Small intestine (tissue), 7 donors: Measurements from ENCODE around the gene CMKLR1. TPM values are rescaled to one million over a fixed set of nuclear protein-coding genes. Genes with fewer than 3 reads are reported as not detected.

Experiments used
- DNase-seq, 2 donors: peaks; one replicate each; pipeline versions ENCODE4 v3.0.0 to v3.0.0-alpha.2; 2013
- FAIRE-seq: peaks from 2 replicates; lab custom pipeline; 2012; peaks lifted over from hg19 to GRCh38; lab: Jason Lieb, UNC
- H3K27ac ChIP-seq, 3 donors: one replicate each; pipeline ENCODE4 v1.5.1; 2013; ENCODE audit warnings: low read length in 2 of 3, mild to moderate bottlenecking in 2 of 3, control low read depth in 1 of 3, inconsistent platforms in 1 of 3, low read depth in 1 of 3, moderate library complexity in 1 of 3
- H3K27me3 ChIP-seq, 3 donors: one replicate each; pipeline ENCODE4 v1.6.1; 2013; ENCODE audit warnings: low read length in 3 of 3, inconsistent platforms in 1 of 3; ENCODE audit not compliant: control insufficient read depth in 3 of 3, insufficient read depth in 3 of 3
- H3K36me3 ChIP-seq, 3 donors: one replicate each; pipeline ENCODE4 v1.6.1; 2013; ENCODE audit warnings: low read length in 3 of 3, inconsistent platforms in 1 of 3, low read depth in 1 of 3, mild to moderate bottlenecking in 1 of 3, moderate library complexity in 1 of 3; ENCODE audit not compliant: control insufficient read depth in 3 of 3, insufficient read depth in 2 of 3
- H3K4me1 ChIP-seq, 3 donors: one replicate each; pipeline ENCODE4 v1.6.1; 2013; ENCODE audit warnings: low read length in 2 of 3, inconsistent platforms in 1 of 3, low read depth in 1 of 3, mild to moderate bottlenecking in 1 of 3, moderate library complexity in 1 of 3; ENCODE audit not compliant: control insufficient read depth in 3 of 3, insufficient read depth in 2 of 3
- H3K4me3 ChIP-seq, 3 donors: one replicate each; pipeline ENCODE4 v1.5.1; 2013; ENCODE audit warnings: low read length in 3 of 3, control low read depth in 1 of 3, inconsistent platforms in 1 of 3, low read depth in 1 of 3, mild to moderate bottlenecking in 1 of 3, moderate library complexity in 1 of 3
- H3K9me3 ChIP-seq, 2 donors: one replicate each; pipeline ENCODE4 v1.6.1; 2013; ENCODE audit warnings: low read depth in 1 of 2, low read length in 1 of 2; ENCODE audit not compliant: control insufficient read depth in 2 of 2, insufficient read depth in 1 of 2
- WGBS, 3 donors: extraction: QIAGEN DNeasy Blood & Tissue Kit; methylation state at CpG; one replicate each; pipeline ENCODE4 v1.1.7; 2013; 5-methylcytosine and 5-hydroxymethylcytosine counted together
- polyA plus RNA-seq, 4 donors: library from polyadenylated mRNA; stranded (reverse) in 3 of 4; unstranded in 1 of 4; fragments of 200-250 nt in 3 of 4; fragments of 120-200 nt in 1 of 4; gene quantifications; one replicate each; pipeline versions ENCODE4 v1.2.1 to v1.2.3, GENCODE V29; 2013
- donor health status: healthy with polysubstance abuse.
- donor health status: control.
- donor health status: control.
- donor health status: Bipolar disorder and iron deficiency.
- donor health status: healthy.

Gene CMKLR1
- polyA plus RNA-seq, 4 donors, result 1.1 to 5.5 (median 2.6) TPM

- Histone ChIP-seq H3K4me3 (no peak overlapping the region), H3K27me3 (no peaks in the 10 kb centered on the region), H3K36me3 (no peaks in the 10 kb centered on the region), H3K27ac (no peak overlapping the region), H3K4me1 (peaks cover 0 to 7% (median 0%) of the 10 kb centered on the region in 3 donors), H3K9me3 (no peaks in the 10 kb centered on the region)
- DNase-seq (no peak), FAIRE-seq (no peak)
- WGBS, 3 donors, result 57 to 80% (median 69%) methylated on average over 4 of the region's 4 CpGs
Measured at GRCh38 chr12:108311605-108312004, 27.5 kb downstream of the CMKLR1 start.

- DNase-seq (no peak), FAIRE-seq (no peak)
- Histone ChIP-seq H3K36me3 (no peaks in the 10 kb centered on the region), H3K27me3 (no peaks in the 10 kb centered on the region), H3K9me3 (no peaks in the 10 kb centered on the region), H3K4me3 (no peak overlapping the region), H3K4me1 (peaks cover 0 to 7% (median 0%) of the 10 kb centered on the region in 3 donors), H3K27ac (no peak overlapping the region)
- WGBS, 3 donors, result 46 to 61% (median 51%) methylated on average over 6 of the region's 6 CpGs
Measured at GRCh38 chr12:108310489-108310888, 28.6 kb downstream of the CMKLR1 start.

- H3K27ac ChIP-seq, result no peak overlapping the region
- no peak overlapping the region for H3K4me3 ChIP-seq
- DNase-seq (no peak), FAIRE-seq (no peak)
- H3K4me1 ChIP-seq, result peaks cover 0 to 7% (median 0%) of the 10 kb centered on the region in 3 donors
- no peaks in the 10 kb centered on the region for H3K9me3 ChIP-seq
- 74 to 84% (median 77%) methylated on average over 2 of the region's 2 CpGs for WGBS, 3 donors
- no peaks in the 10 kb centered on the region for H3K36me3 ChIP-seq
- no peaks in the 10 kb centered on the region for H3K27me3 ChIP-seq
Measured at GRCh38 chr12:108309674-108310312, 29.3 kb downstream of the CMKLR1 start.

DNA sequence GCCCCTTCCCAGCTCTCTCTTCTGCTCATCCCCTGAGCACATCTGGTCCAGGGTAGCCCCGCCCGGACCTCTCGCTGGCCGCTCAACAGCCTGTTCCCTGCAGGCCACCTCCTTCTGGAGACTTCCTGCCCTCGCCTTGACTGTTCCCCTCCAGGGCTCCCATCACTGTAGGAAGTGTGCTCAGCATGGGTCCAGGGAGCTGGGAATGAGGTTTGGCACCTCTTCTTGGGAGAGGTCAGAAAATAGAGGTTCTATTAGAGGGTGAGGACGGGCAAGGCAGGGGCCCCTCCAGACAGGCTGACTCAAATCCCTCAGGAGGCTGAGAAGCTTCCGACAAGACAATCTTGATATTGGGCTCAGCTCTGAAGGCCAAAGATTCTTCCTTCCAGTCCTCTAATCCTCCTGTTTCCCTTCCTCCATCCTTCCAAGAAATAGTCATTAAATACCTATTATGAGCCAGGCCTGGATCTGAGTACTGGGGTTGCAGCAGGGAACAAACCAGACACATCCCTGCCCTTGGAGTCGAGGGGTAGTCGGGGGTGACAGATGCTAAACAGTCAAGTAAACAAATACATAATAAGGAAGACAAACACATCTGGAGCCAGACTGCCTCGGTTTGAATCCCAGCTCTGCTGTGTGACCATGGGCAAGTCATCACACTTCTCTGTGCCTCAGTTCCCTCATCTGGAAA is 30.6 kb downstream of the CMKLR1 start:
- no peak for FAIRE-seq
- WGBS, 3 donors, result 49 to 62% (median 61%) methylated on average over 10 of the region's 10 CpGs
- DNase-seq, result no peak
- H3K27ac ChIP-seq, result no peak overlapping the region
- H3K4me1 ChIP-seq, result peaks cover 0 to 2% (median 0%) of the 10 kb centered on the region in 3 donors
- H3K27me3 ChIP-seq, result no peaks in the 10 kb centered on the region
- H3K9me3 ChIP-seq, result no peaks in the 10 kb centered on the region
- no peaks in the 10 kb centered on the region for H3K36me3 ChIP-seq
- H3K4me3 ChIP-seq, result no peak overlapping the region

DNA sequence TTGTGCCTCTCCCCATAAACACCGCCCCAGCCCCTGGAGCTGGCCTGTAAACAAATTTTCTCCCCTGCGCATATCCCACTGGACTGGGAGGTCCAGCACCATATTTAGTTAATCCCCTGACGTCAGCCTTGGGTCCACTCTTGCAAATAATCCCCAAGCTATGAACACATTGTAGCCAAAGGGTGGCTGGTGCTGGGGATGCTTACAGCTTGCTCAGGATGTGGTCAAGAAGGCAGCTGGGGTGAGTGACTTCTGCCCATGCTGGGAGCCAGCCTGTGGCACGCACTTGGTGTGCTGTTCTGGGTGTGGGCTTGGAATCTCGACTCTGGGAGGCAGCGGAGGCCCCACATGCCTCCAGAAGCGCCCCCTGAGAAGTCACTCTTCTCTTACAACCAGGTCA is 32.1 kb downstream of the CMKLR1 start:
- H3K27ac ChIP-seq, result no peak overlapping the region
- 62 to 71% (median 69%) methylated on average over 7 of the region's 7 CpGs for WGBS, 3 donors

GRCh38 chr12:108306506-108306905 is 32.6 kb downstream of the CMKLR1 start:
- DNase-seq (no peak), FAIRE-seq (no peak)
- 70 to 79% (median 79%) methylated on average over 3 of the region's 3 CpGs for WGBS, 3 donors
- H3K4me3 ChIP-seq, result no peak overlapping the region
- no peaks in the 10 kb centered on the region for H3K4me1 ChIP-seq
- peak overlapping the region in 1 of 3 donors; percentile 41 for H3K27ac ChIP-seq
- no peaks in the 10 kb centered on the region for H3K9me3 ChIP-seq
- no peaks in the 10 kb centered on the region for H3K36me3 ChIP-seq
- H3K27me3 ChIP-seq, result no peaks in the 10 kb centered on the region

More for the DNA sequence above, 32.1 kb downstream of the CMKLR1 start:
- Histone ChIP-seq H3K9me3 (no peaks in the 10 kb centered on the region), H3K4me3 (no peak overlapping the region), H3K27me3 (no peaks in the 10 kb centered on the region), H3K4me1 (no peaks in the 10 kb centered on the region), H3K36me3 (no peaks in the 10 kb centered on the region)
- DNase-seq, result no peak
- FAIRE-seq, result no peak

- DNase-seq (no peak), FAIRE-seq (no peak)
- H3K4me1 ChIP-seq, result no peaks in the 10 kb centered on the region
- H3K4me3 ChIP-seq, result no peak overlapping the region
- 44 to 55% (median 48%) methylated on average over 10 of the region's 10 CpGs for WGBS, 3 donors
- H3K27me3 ChIP-seq, result no peaks in the 10 kb centered on the region
- peak overlapping the region in 1 of 3 donors; percentile 49 for H3K27ac ChIP-seq
- no peaks in the 10 kb centered on the region for H3K9me3 ChIP-seq
- no peaks in the 10 kb centered on the region for H3K36me3 ChIP-seq
Measured at GRCh38 chr12:108305991-108306501, 33.1 kb downstream of the CMKLR1 start.

GRCh38 chr12:108305520-108305919 is 33.6 kb downstream of the CMKLR1 start:
- Histone ChIP-seq H3K27ac (peak overlapping the region in 1 of 3 donors; percentile 49), H3K36me3 (no peaks in the 10 kb centered on the region), H3K9me3 (no peaks in the 10 kb centered on the region), H3K4me3 (no peak overlapping the region), H3K27me3 (no peaks in the 10 kb centered on the region), H3K4me1 (no peaks in the 10 kb centered on the region)
- DNase-seq (no peak), FAIRE-seq (no peak)
- WGBS, 3 donors, result 34 to 72% (median 52%) methylated on average over 9 of the region's 9 CpGs
